H9 (cell line): ENCODE results near the gene DIRAS2. TPM values are rescaled to one million over a fixed set of nuclear protein-coding genes. Genes with fewer than 3 reads are reported as not detected.

ENCODE experiments used
- DNase-seq: peaks from one replicate; pipeline ENCODE4 v3.0.0-alpha.2; 2017
- H2AFZ ChIP-seq: one replicate; pipeline ENCODE4 v1.6.1; 2013; ENCODE audit warnings: mild to moderate bottlenecking, low read length, control low read depth, moderate library complexity
- H2AK5ac ChIP-seq: 2 replicates; pipeline ENCODE4 v1.6.1; 2013; ENCODE audit warnings: low read length, control low read depth, mixed read lengths; ENCODE audit not compliant: insufficient read length
- H2BK120ac ChIP-seq: one replicate; pipeline ENCODE4 v1.6.1; 2013; ENCODE audit warnings: low read depth, mild to moderate bottlenecking, low read length, control low read depth, inconsistent platforms; ENCODE audit not compliant: poor library complexity, severe bottlenecking
- H2BK12ac ChIP-seq: 2 replicates; pipeline ENCODE4 v1.6.1; 2013; ENCODE audit warnings: low read length, control low read depth, mixed read lengths, low read depth; ENCODE audit not compliant: insufficient read length
- H2BK15ac ChIP-seq: 2 replicates; pipeline ENCODE4 v1.6.1; 2013; ENCODE audit warnings: low read depth, low read length, control low read depth
- H2BK20ac ChIP-seq: one replicate; pipeline ENCODE4 v1.6.1; 2013; ENCODE audit warnings: low read depth, mild to moderate bottlenecking, low read length, control low read depth, inconsistent platforms; ENCODE audit not compliant: poor library complexity, severe bottlenecking
- H2BK5ac ChIP-seq: 2 replicates; pipeline ENCODE4 v1.6.1; 2013; ENCODE audit warnings: low read length, control low read depth, mixed read lengths; ENCODE audit not compliant: insufficient read length
- H3K14ac ChIP-seq: 2 replicates; pipeline ENCODE4 v1.6.1; 2013; ENCODE audit warnings: low read length, control low read depth; ENCODE audit not compliant: insufficient read depth
- H3K18ac ChIP-seq: 2 replicates; pipeline ENCODE4 v1.6.1; 2013; ENCODE audit warnings: low read depth, mild to moderate bottlenecking, mixed read lengths, low read length, control low read depth; ENCODE audit not compliant: insufficient read length
- H3K23ac ChIP-seq: 2 replicates; pipeline ENCODE4 v1.6.1; 2013; ENCODE audit warnings: low read length, control low read depth, mixed read lengths, low read depth; ENCODE audit not compliant: insufficient read length
- H3K23me2 ChIP-seq: 2 replicates; pipeline ENCODE4 v1.6.1; 2013; ENCODE audit warnings: low read depth, mild to moderate bottlenecking, mixed read lengths, low read length, control low read depth; ENCODE audit not compliant: insufficient read length, poor library complexity, severe bottlenecking
- H3K27ac ChIP-seq: 2 replicates; pipeline ENCODE4 v1.5.1; 2013; ENCODE audit warnings: low read length, control low read depth, mixed read lengths, low read depth; ENCODE audit not compliant: insufficient read length
- H3K27me3 ChIP-seq: 2 replicates; pipeline ENCODE4 v1.6.1; 2013; ENCODE audit warnings: low read length, control low read depth, inconsistent platforms; ENCODE audit not compliant: insufficient read depth
- H3K4ac ChIP-seq: 2 replicates; pipeline ENCODE4 v1.6.1; 2013; ENCODE audit warnings: low read depth, mild to moderate bottlenecking, control low read depth, inconsistent platforms, low read length, moderate library complexity
- H3K4me1 ChIP-seq: 2 replicates; pipeline ENCODE4 v1.6.1; 2013; ENCODE audit warnings: low read length, control low read depth, inconsistent platforms; ENCODE audit not compliant: insufficient read depth
- H3K4me2 ChIP-seq: 2 replicates; pipeline ENCODE4 v1.6.1; 2013; ENCODE audit warnings: low read length, control low read depth, mixed read lengths; ENCODE audit not compliant: insufficient read length, insufficient read depth
- H3K56ac ChIP-seq: 2 replicates; pipeline ENCODE4 v1.6.1; 2013; ENCODE audit warnings: low read depth, mild to moderate bottlenecking, mixed read lengths, low read length, control low read depth; ENCODE audit not compliant: insufficient read length
- H3K79me1 ChIP-seq: 2 replicates; pipeline ENCODE4 v1.6.1; 2013; ENCODE audit warnings: low read depth, mild to moderate bottlenecking, moderate library complexity, low read length, control low read depth, inconsistent platforms; ENCODE audit not compliant: insufficient read depth, poor library complexity, severe bottlenecking
- H3K79me2 ChIP-seq: 2 replicates; pipeline ENCODE4 v1.6.1; 2013; ENCODE audit warnings: low read length, control low read depth, inconsistent platforms; ENCODE audit not compliant: insufficient read depth
- H3K9ac ChIP-seq: 2 replicates; pipeline ENCODE4 v1.6.1; 2013; ENCODE audit warnings: low read length, control low read depth, mixed read lengths; ENCODE audit not compliant: insufficient read length; ENCODE audit errors: extremely low read depth
- H3K9me3 ChIP-seq: one replicate; pipeline ENCODE4 v1.6.1; 2013; ENCODE audit warnings: low read depth, low read length, inconsistent platforms; ENCODE audit not compliant: control insufficient read depth
- H3T11ph ChIP-seq: one replicate; pipeline ENCODE4 v1.6.1; 2013; ENCODE audit warnings: mild to moderate bottlenecking, low read length, control low read depth, inconsistent platforms
- H4K20me1 ChIP-seq: one replicate; pipeline ENCODE4 v1.6.1; 2013; ENCODE audit not compliant: control insufficient read depth, insufficient read length, insufficient read depth
- H4K5ac ChIP-seq: 2 replicates; pipeline ENCODE4 v1.6.1; 2013; ENCODE audit warnings: low read depth, mild to moderate bottlenecking, mixed read lengths, low read length, control low read depth; ENCODE audit not compliant: insufficient read length
- H4K8ac ChIP-seq: replicated peaks from 2 replicates; pipeline ENCODE4 v1.6.1; 2013; ENCODE audit warnings: low read length, control low read depth, mixed read lengths, low read depth; ENCODE audit not compliant: insufficient read length
- H4K91ac ChIP-seq: 2 replicates; pipeline ENCODE4 v1.6.1; 2013; ENCODE audit warnings: low read depth, mild to moderate bottlenecking, moderate library complexity, mixed read lengths, low read length, control low read depth; ENCODE audit not compliant: insufficient read length
- H3K27ac Mint-ChIP-seq, 3 experiments: 2 replicates in 2 of 3; 3 replicates in 1 of 3; pipeline ENCODE4 v1.8.0; 2020 to 2021; ENCODE audit warnings: mixed read lengths in 3 of 3, mild to moderate bottlenecking in 1 of 3, moderate library complexity in 1 of 3
- H3K27me3 Mint-ChIP-seq: 2 replicates; pipeline ENCODE4 v1.8.0; 2021; ENCODE audit warnings: low read depth, mild to moderate bottlenecking, moderate library complexity, mixed read lengths
- H3K36me3 Mint-ChIP-seq, 3 experiments: 2 replicates in 2 of 3; 3 replicates in 1 of 3; pipeline ENCODE4 v1.8.0; 2020 to 2021; ENCODE audit warnings: low read depth in 3 of 3, mixed read lengths in 3 of 3; ENCODE audit not compliant: insufficient read depth in 1 of 3
- H3K4me1 Mint-ChIP-seq, 2 experiments: 2 replicates each; pipeline ENCODE4 v1.8.0; 2020; ENCODE audit warnings: mixed read lengths in 2 of 2
- H3K4me3 Mint-ChIP-seq, 2 experiments: 2 replicates in 1 of 2; 3 replicates in 1 of 2; pipeline ENCODE4 v1.8.0; 2020 to 2021; ENCODE audit warnings: mild to moderate bottlenecking in 2 of 2, mixed read lengths in 2 of 2, moderate library complexity in 1 of 2
- H3K9me3 Mint-ChIP-seq, 2 experiments: 2 replicates in 1 of 2; 3 replicates in 1 of 2; pipeline ENCODE4 v1.8.0; 2020; ENCODE audit warnings: mild to moderate bottlenecking in 2 of 2, mixed read lengths in 2 of 2, moderate library complexity in 1 of 2
- WGBS: extraction: QIAGEN DNeasy Blood & Tissue Kit; methylation state at CpG from one replicate; pipeline ENCODE4 v1.1.7; 2013; ENCODE audit warnings: missing lambda C conversion rate, low lambda C conversion rate, mixed read lengths; ENCODE audit not compliant: insufficient read length; ENCODE audit errors: extremely low coverage; 5-methylcytosine and 5-hydroxymethylcytosine counted together
- total RNA-seq: library from RNA; stranded (reverse); gene quantifications from 2 replicates; pipeline ENCODE4 v1.2.1, GENCODE V29; 2021
- TF ChIP-seq, protein P1 (sequence below): fragments of 200-600 bp; sonication (generic); conservative IDR thresholded peaks from 3 replicates; pipeline ENCODE4 v1.8.0; 2021; ENCODE audit warnings: antibody characterized with exemption, mild to moderate bottlenecking

Gene DIRAS2
- total RNA-seq, 1 experiment from 2014 or later = not detected

DNA sequence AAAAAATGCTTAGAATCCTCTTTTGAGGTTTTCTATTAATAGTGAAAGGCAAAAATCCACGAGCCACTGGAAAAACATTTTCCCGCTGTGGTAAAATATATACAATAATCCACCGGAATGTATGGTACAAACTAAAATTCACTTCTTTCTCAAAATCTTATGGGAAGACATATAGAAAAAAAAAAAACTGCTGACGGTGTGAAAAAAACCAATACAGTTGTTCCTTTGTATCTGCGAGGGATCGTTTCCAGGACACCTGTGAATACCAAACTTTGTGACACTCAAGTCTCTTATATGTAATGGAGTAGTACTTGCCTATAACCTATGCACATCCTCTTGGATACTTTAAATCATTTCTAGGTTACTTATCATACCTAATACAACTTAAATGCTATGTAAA lies 13.3 kb downstream of the DIRAS2 start:
- Histone ChIP-seq H3K9ac (no peak overlapping the region), H3K56ac (no peak overlapping the region), H2AFZ (no peak overlapping the region), H2BK5ac (no peak overlapping the region), H2BK20ac (no peak overlapping the region), H2AK5ac (no peak overlapping the region), H3K4me1 (no peaks in the 10 kb centered on the region), H3K4ac (no peak overlapping the region), H3K4me2 (no peak overlapping the region), H3K9me3 (no peaks in the 10 kb centered on the region), H2BK12ac (no peak overlapping the region), H3K79me1 (no peaks in the 10 kb centered on the region), H4K8ac (no peak overlapping the region), H3K14ac (no peak overlapping the region), H4K20me1 (no peaks in the 10 kb centered on the region), H2BK15ac (no peak overlapping the region), H3K79me2 (no peaks in the 10 kb centered on the region), H3K27ac (no peak overlapping the region), H4K5ac (no peak overlapping the region), H3K23me2 (no peaks in the 10 kb centered on the region), H3T11ph (no peak overlapping the region), H2BK120ac (no peak overlapping the region), H3K27me3 (no peaks in the 10 kb centered on the region), H3K23ac (no peak overlapping the region), H4K91ac (no peak overlapping the region), H3K18ac (no peak overlapping the region)
- Mint-ChIP-seq H3K27me3 (no peaks in the 10 kb centered on the region), H3K4me1 (no peaks in the 10 kb centered on the region), H3K4me3 (no peak overlapping the region), H3K27ac (no peak overlapping the region), H3K36me3 (no peaks in the 10 kb centered on the region), H3K9me3 (no peaks in the 10 kb centered on the region)
- no CpG with 5 or more reads among the region's 6 CpGs for WGBS
- TF ChIP-seq, protein P1, sequence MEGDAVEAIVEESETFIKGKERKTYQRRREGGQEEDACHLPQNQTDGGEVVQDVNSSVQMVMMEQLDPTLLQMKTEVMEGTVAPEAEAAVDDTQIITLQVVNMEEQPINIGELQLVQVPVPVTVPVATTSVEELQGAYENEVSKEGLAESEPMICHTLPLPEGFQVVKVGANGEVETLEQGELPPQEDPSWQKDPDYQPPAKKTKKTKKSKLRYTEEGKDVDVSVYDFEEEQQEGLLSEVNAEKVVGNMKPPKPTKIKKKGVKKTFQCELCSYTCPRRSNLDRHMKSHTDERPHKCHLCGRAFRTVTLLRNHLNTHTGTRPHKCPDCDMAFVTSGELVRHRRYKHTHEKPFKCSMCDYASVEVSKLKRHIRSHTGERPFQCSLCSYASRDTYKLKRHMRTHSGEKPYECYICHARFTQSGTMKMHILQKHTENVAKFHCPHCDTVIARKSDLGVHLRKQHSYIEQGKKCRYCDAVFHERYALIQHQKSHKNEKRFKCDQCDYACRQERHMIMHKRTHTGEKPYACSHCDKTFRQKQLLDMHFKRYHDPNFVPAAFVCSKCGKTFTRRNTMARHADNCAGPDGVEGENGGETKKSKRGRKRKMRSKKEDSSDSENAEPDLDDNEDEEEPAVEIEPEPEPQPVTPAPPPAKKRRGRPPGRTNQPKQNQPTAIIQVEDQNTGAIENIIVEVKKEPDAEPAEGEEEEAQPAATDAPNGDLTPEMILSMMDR = no peak
- no peak for DNase-seq
